HG02938 (cell line): ENCODE data around the gene TRIM46.
A peak's percentile ranks its signal among the peaks of the same experiment; 100 is the strongest.

Source experiments
- ATAC-seq: cut with Tn5 transposase; IDR thresholded peaks from one replicate; pipeline ENCODE4 v1.9.1; 2021; ENCODE audit warnings: mild to moderate bottlenecking, moderate library complexity; ENCODE audit not compliant: unreplicated experiment

TRIM46 gene

DNA sequence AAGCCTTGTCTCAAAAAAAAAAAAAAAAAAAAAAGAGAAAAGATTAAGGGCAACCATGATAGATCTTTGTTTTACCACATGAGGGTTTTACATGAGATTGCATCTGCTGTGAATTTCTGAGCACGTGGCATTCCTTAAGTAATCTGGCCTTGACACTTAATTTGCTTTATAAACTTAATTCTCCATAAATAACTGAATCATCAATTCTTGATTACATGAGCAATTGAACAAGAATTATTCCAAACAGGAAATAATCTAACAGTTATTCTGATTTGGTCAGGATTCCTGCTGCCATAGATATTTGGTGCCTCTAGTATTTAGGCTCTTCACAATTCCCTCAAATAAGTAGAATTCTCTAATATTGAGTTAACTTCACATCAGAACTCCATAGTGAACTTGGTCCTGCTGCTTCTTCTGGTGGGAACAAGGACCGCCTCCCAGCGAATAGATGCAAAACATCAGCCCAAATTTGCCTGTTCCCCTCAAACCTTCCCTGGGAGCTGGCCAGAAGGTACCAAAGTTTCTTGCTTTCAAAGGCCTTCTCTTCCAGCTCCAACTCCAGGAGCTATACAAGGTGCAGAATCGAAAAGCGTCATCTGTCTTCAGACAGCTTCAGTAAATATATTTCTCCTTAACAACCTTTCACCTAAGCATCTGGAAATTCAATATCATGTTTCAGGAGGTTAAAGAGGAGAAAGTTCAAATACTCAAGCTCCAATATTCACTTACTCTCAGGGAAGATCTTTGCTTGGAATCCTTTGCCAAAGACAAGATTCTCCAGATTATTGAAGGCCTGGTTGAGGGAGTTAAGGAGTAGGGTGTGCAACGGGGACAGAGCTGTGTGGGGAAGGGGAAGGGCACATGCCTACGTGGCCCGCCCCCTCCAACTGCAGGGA lies 1.6 kb upstream of the TRIM46 start:
- no peak for ATAC-seq

- ATAC-seq: peak; percentile 70
These were observed 744 bp upstream of the TRIM46 start, which contains the start of gene KRTCAP2 for GRCh38 chr1:155172732-155173477. KRTCAP2 (minus strand) TSS chr1:155173304; CDS start chr1:155173224, 80 bp downstream.

GRCh38 chr1:155174324-155175280 lies 953 bp downstream of the TRIM46 start:
- ATAC-seq: no peak

GRCh38 chr1:155175281-155175926 lies 1.8 kb downstream of the TRIM46 start:
- no peak for ATAC-seq

- ATAC-seq: no peak
These were observed 2.3 kb downstream of the TRIM46 start for GRCh38 chr1:155175927-155176371.

DNA sequence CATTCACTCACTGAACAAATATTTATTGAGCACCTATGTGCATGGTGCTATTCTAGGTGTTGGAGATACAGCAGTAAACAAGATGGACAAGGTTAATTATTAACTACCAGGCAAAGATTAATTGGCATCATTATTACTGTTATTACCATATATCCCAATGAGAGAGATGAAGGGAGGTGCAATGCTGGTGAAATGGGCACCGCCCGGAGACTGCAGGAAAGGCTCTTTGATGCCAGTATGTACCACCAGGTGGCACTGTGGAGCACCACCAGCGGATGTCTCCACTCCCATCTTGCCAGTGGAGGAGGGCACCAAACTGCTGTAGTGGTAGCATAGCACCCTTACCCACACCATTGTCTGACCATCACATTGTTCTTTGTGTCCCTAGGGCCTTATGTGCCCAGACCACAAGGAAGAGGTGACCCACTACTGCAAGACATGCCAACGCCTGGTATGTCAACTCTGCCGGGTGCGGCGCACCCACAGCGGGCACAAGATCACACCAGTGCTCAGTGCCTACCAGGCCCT lies 3.0 kb downstream of the TRIM46 start:
- ATAC-seq: no peak

- no peak for ATAC-seq
These were observed 3.7 kb downstream of the TRIM46 start for GRCh38 chr1:155177192-155177917.

DNA sequence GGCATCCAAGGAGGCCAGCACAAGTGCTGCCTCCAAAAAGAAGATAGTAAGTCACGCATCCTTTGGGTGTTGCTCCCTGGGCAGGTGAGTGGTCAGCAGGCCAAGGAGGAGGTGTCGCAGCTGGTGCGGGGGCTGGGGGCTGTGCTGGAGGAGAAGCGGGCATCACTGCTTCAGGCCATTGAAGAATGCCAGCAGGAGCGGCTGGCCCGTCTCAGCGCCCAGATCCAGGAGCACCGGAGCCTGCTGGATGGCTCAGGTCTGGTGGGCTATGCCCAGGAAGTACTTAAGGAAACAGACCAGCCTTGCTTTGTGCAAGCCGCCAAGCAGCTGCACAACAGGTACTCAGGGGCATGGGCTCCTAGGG lies 4.3 kb downstream of the TRIM46 start:
- ATAC-seq: no peak

GRCh38 chr1:155178441-155179111 lies 4.9 kb downstream of the TRIM46 start:
- ATAC-seq: no peak

DNA sequence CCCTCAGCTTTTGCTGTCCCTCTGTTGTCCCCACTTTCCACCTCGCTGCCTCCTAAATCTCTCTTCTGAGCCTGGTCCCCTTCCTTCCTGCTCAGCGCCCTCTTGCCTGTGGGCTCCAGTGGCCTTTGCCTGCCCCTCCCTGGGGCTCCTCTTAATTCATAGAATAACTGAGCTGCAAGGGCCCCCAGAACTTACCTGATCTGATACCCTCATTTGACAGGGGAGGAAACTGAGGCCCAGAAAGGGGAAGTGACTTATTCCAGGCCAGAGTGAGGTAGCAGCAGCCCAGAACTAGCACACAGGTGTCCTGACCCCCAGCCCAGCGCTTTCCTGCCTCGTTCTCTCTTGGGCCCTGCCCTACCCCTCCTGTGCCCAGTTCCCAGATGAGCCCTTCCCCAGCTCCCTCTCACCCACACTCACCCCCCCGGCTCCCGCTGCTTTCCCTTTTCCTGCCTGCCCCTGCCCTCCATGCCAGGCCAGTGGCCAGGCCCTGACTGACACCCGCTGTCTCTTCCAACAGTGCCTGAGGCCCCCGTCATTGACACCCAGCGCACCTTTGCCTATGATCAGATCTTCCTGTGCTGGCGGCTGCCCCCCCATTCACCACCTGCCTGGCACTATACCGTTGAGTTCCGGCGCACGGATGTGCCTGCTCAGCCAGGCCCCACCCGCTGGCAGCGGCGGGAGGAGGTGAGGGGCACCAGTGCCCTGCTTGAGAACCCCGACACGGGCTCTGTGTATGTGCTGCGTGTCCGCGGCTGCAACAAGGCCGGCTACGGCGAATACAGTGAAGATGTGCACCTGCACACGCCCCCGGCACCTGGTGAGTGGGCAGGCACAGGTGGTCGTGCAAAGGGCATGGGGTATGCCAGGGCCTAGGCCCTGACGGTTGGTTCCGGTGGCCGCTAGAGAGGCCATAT lies 5.7 kb downstream of the TRIM46 start:
- no peak for ATAC-seq

GRCh38 chr1:155181371-155182051 lies 7.9 kb downstream of the TRIM46 start:
- ATAC-seq: no peak

GRCh38 chr1:155182052-155182550 lies 8.5 kb downstream of the TRIM46 start:
- no peak for ATAC-seq

DNA sequence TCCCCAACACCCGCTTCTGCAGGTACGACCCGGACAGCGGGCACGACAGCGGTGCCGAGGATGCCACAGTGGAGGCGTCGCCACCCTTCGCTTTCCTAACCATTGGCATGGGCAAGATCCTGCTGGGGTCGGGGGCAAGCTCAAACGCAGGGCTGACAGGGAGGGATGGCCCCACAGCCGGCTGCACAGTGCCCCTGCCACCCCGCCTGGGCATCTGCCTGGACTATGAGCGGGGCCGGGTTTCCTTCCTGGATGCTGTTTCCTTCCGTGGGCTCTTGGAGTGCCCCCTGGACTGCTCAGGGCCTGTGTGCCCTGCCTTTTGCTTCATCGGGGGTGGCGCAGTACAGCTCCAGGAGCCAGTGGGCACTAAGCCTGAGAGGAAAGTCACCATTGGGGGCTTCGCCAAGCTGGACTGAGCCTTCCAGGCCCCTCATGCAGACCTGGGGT lies 10.1 kb downstream of the TRIM46 start:
- no peak for ATAC-seq

GRCh38 chr1:155184351-155184811 lies 10.7 kb downstream of the TRIM46 start:
- no peak for ATAC-seq

GRCh38 chr1:155184835-155185782 lies 11.5 kb downstream of the TRIM46 start:
- ATAC-seq: peak; percentile 86

DNA sequence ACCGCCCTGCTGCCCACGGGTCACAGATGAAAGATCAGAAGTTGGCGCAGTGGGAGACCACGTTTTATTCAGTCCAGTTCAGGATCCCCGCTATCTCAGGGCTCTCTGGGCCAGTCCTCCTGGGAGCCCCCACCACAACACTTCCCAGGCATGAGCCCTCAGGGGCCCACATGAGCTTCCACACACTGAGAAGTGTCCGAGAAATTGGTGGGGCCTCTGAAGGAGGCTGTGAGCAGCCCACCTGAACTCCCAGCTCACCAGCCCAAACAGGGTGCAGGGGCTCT lies 12.1 kb downstream of the TRIM46 start:
- no peak for ATAC-seq
